OCI-LY3 (cell line): ENCODE measurements around the gene DYNLT2B.

Source experiments
- CTCF ChIP-seq: fragments of 200-600, 300-600 bp; sonication (generic); IDR thresholded peaks from 2 replicates; pipeline ENCODE4 v1.5.1; 2014; ENCODE audit warnings: antibody characterized with exemption, low read length, low read depth
- EZH2phosphoT487 ChIP-seq: fragments of 200-600 bp; shearing (Covaris generic); IDR thresholded peaks from 2 replicates; pipeline ENCODE4 v1.6.1; 2018; ENCODE audit warnings: antibody characterized with exemption, mixed run types, low read depth

- TF ChIP-seq CTCF = no peak
- TF ChIP-seq EZH2phosphoT487 = no peak
Observed at GRCh38 chr3:196251918-196252317, 66.1 kb downstream of the DYNLT2B start.
